ENCODE results near the gene OSTM1.

- no peak for TF ChIP-seq POLR2AphosphoS5 (IDR thresholded peaks at IDR 0.05; ENCODE audit: low read depth, low read length)
- no peak for TF ChIP-seq TAF1 (IDR thresholded peaks at IDR 0.05; ENCODE audit: borderline replicate concordance, low read depth, low read length)
Measured at GRCh38 chr6:108118810-108119768, 44.5 kb upstream of the OSTM1 start.

Measured in GM12892 (cell line).